HUDEP-2 (cell line): ENCODE measurements around the gene SCAF4.

Experiments
- DNase-seq, 76 experiments: peaks; one replicate each; lab custom pipeline; 2025; ENCODE audit not compliant: unreplicated experiment in 76 of 76; lab: John Stamatoyannopoulos, UW

Gene SCAF4

DNA sequence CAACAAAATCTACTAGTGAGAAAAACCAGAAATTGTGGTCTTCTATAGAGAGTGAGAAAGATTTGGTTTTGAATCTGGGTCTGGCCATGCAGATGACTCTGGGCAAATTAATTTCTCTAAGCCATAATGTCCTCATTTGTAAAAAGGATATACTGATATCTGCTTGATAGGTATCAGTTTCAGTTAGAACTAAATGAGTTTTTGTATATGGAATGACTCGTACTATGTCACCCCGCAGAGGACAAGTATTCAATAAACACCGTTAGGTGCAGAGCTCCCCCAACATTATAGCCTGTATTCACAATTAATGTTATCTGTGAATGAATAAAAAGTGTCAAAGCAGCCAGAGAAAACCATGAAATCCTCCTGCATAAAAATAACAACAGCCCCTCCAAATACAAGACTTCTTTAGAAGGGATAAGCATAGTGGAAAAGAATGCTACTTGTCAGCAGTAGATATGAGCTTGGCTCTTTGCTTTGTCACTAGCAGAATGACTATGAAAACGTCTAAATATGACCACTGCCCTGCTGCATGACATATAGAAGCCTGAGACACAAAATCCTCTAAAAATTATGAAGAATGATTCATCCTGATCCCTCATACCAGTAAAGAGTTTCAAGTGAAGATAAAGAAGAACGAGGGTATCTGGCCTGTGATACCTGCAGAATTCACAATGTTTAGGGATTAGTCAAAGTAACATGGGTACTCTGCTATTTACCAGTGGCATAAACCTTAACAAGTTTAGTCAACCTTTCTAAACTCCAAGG lies 17.8 kb downstream of the SCAF4 start:
- DNase-seq, result peak in 27 of 76 experiments; percentile 5 to 67 (median 41)

GRCh38 chr21:31713115-31713514 lies 18.8 kb downstream of the SCAF4 start:
- DNase-seq, result no peak

GRCh38 chr21:31711745-31712285 lies 20.1 kb downstream of the SCAF4 start:
- no peak for DNase-seq

GRCh38 chr21:31711326-31711725 lies 20.6 kb downstream of the SCAF4 start:
- DNase-seq, result no peak

DNA sequence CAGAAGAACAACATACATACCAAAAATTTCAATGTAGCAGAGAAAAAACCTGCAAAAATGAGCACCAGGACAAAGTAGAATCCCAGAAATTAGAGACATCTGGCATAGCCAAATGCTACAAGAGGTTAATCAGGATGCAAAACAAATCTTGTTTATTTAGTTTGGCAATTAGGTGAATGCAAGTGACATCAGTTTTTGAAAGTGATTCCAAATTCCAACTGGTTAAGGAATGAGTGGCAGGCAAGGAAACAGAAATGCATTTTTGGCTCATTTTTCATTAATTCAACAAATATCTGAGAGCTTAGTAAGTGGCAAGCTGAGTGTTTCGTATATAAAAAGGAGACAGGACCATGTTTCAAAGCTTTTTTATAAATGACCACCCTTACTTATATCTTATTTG lies 21.3 kb downstream of the SCAF4 start:
- no peak for DNase-seq

- DNase-seq, result no peak
Observed at GRCh38 chr21:31708541-31708940, 23.4 kb downstream of the SCAF4 start.

DNA sequence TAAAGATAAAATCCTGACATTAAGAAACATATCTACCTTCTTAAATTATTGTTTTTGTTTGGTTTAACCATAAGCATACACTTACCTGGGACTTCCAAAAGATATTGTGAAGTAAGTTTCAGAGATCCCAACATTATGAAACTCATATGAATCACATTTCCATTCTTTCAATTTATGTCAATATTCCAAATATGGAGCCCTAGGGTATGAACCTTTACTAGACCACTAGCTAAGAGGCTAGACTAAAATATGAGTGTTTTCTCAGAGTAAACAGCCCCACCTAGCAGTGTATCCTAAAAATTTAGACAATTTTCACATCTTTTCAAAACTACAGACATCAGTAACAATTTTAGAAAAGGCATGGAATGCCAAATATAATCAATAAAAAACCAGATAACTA lies 24.4 kb downstream of the SCAF4 start:
- DNase-seq, result no peak

DNA sequence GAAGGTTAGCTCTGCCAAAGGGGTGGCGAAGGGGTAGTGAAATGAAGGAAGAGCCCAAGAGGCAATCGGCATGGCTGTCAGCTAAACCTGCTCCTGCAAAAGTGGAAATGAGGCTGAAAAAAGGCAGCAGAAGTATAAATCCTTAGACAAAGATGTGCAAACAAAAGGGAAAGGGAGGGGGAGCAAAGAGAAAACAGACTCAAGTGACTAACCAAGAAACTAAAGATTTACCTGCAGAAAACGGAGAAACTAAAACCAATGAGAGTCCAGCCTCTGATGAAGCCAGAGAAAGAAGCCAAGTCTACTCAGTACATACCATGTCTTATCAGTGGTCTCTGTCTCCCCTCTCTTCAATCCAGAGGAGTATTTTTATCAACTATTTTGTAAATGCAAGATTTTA lies 25.4 kb downstream of the SCAF4 start:
- no peak for DNase-seq

DNA sequence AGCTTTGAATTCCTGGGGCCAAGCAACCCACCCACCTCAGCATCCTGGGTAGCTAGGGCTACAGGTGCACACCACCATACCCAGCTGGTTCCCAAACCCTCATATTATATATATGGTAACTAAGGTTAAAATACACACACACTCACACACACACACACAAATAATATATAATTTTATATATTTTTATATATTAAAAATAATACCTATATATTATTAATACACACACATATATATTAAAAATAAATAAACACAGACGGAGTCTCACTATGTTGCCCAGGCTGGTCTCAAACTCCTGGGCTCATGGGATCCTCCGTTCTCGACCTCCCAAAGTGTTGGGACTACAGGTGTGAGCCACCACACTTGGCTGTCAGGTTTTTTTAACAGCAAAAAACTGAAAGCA lies 31.9 kb downstream of the SCAF4 start:
- no peak for DNase-seq

DNA sequence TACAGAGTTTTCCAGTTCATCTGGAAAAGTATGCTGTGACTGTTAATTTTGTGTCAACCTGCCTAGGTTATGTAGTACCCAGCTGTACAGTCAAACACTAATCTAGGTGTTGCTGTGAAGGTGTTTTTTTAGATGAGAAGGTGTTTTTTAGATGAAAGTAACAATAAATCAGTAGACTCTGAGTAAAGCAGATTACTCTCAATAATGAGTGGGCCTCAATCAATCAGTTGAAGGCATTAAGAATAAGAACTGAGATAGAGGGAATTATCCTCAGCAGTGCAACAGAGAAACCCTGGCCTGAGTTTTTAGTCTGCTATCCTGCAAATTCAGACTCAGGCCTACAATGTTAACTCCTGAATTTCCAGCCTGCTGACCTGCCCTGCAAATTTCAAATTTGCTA lies 33.5 kb downstream of the SCAF4 start:
- DNase-seq, result no peak

DNA sequence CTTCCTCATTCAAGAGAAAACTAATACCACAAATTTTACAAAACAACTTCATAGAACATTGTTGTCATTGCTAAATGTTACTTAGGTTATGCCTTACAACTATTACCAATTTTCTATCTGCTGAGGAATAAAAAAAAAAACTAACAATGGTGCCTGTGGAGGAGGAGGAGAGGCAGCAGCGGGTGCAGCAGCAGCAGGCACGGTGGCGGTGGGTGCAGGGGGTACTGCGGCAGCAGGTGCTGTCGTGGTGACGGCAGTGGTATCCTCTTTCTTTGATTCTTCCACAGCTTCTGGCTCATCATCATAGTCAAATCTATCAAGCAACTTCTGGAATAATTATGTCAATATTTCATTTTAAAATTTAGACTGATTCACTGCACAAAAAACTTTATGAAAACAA lies 35.5 kb downstream of the SCAF4 start:
- DNase-seq, result no peak

GRCh38 chr21:31693222-31693621 lies 38.7 kb downstream of the SCAF4 start:
- DNase-seq, result no peak

- DNase-seq, result no peak
Observed at GRCh38 chr21:31688603-31689368, 43.1 kb downstream of the SCAF4 start.

DNA sequence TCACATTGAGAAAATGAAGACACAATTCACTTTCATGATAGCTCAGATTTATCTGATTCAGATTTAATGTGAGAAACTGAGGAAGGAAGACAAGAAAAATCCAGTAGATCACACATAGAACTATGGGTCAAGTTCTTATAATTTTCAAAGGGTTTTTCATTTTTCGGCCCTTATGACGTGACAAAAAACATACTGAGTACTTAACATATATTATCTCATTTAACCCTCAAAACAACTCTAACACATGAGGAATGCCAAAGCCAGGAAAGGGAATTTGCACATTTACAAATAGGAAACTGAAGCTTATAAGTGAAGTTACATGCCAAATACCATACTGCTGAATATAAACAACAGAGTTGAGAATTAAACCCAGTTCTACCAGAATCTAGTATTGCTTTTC lies 44.8 kb downstream of the SCAF4 start:
- DNase-seq, result no peak

DNA sequence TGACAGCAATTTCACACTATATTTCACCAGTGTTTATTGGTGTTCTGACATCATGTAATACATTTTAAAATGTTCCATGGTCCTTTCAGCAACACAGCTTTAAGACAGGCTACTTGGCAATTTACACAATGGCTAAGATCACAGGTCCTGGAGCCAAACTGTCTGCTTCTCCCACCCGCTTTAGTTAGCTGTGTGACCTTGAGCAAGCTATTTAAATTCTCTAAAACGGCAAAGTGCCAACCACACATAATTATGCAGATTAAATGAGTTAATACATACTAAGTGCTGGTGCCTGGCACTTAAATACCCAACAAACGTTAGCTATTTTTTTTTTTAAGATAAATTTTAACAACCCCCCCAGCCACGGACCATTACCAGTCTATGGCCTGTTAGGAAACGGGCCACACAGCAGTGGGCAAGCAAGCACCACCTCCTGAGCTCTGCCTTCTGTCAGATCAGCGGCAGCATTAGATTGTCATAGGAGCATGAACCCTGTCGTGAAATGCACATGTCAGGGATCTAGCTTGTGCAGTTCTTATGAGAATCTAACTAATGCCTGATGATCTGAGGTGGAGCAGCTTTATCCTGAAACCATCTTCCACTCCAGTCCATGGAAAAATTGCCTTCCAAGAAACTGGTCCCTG lies 45.5 kb downstream of the SCAF4 start:
- no peak for DNase-seq

- no peak for DNase-seq
Observed at GRCh38 chr21:31684918-31685317, 47.0 kb downstream of the SCAF4 start.

DNA sequence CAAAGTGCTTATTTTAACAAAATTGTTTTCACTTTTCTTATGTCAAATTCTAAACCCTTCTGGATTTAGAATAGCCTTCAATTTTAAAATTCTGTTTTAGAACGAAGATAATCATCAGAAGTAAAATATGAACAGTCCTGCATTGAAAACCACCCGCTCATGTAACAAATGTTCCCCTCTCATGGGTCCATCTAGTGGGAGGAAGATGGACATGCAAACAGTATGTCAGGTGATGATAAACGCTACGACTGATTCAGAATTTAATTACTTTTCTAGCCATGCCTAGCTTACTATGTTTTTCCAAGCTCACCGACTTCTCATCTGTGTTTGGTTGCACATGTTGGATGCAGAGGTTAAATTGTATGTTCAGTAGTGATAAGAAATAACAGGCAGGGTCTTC lies 48.9 kb downstream of the SCAF4 start:
- no peak for DNase-seq

DNA sequence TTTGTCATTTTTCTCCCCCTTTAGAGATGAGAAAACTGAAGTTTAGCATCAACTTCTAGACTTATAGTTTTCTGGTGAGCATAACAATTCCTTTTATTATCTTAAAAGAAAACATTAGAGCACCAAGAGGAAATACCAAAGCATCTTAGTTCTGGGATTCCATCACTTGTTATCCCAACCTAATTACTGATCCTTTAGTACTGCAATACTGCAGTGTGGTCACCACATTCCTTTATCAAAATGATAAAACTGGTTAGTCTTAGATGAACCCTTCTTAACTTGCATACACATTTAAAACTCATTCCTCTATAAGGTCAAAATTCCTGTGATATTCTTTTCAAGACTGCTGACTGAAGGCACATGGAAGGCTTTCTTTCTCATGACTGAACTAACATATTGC lies 49.3 kb downstream of the SCAF4 start:
- no peak for DNase-seq

DNA sequence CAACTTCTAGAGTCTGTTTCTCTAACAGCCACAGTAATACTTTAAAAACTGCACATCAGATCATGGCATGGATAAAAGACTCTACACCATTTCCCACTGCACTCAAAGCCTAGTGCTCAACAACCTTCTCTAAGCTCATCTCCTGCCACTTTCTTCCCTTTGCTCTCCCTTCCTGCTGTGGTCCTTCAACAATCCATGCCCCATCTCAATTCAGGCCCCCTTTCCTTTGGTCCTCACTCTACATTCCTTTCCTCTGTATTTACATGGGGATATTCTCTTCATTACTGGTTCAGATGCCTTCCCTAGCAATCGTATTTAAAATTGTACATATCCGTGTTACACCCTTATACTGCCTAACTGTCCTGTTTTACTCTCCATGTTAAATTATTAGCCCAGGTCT lies 53.4 kb downstream of the SCAF4 start:
- DNase-seq, result no peak

GRCh38 chr21:31677047-31677446 lies 54.9 kb downstream of the SCAF4 start:
- DNase-seq, result no peak

GRCh38 chr21:31675960-31676359 lies 56.0 kb downstream of the SCAF4 start:
- no peak for DNase-seq
